ENCODE results near the gene TFB1M.

Gene TFB1M

DNA sequence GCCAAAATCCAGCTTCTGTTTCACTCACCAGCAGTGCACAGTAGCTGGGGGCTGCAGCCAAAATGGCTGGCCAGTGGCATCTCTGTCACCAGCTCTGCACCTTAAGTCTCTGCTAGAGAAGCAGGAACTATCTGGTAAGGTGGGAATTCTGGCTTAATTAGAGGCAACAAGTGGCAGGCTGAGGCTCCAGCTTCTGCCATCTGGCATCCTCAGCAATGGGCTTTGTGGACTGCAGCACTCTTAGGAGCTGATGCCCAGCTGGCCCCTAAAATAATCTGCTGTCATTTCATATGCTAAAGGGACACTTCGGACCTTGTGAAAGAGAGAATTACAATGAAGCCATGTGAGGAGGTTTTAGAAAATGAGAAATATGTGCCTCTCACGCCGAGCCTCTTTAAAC, 55.1 kb downstream of the TFB1M start:
- no peak overlapping the region for H3K4me3 ChIP-seq (ENCODE audit: low read depth, low read length)
- H3K4me1 ChIP-seq (ENCODE audit: control insufficient read depth, insufficient read depth, low read length) = peaks cover 17% of the 10 kb centered on the region
- no peak overlapping the region for H3K9ac ChIP-seq (ENCODE audit: low read depth, low read length)
- no peaks in the 10 kb centered on the region for H3K27me3 ChIP-seq (ENCODE audit: control insufficient read depth, insufficient read depth, low read length)
- H3K9me3 ChIP-seq (ENCODE audit: control insufficient read depth, insufficient read depth, low read length) = no peaks in the 10 kb centered on the region
- H3K36me3 ChIP-seq (ENCODE audit: control insufficient read depth, insufficient read depth, low read length) = peaks cover 19% of the 10 kb centered on the region

DNA sequence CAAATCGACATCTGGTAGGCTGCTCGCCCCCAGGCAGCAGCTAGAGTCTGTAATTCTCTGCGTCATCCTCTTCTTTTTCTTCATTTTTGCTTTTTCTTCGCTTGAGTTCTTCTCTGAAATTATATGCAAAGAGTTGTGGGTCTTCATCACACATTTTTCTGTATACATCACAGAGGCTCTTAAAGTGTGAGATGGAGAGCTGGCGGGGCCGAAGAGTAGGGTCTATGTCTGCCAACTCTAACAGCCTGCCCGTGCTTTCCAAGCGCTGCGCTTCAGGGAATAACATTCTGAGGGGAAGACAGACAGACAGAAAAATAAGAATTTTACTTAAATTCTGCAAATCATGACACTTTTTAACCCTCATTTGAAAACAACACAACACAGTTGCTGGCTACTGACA, 56.5 kb downstream of the TFB1M start:
- H3K27me3 ChIP-seq (ENCODE audit: control insufficient read depth, insufficient read depth, low read length) = no peaks in the 10 kb centered on the region
- H3K36me3 ChIP-seq (ENCODE audit: control insufficient read depth, insufficient read depth, low read length) = peaks cover 19% of the 10 kb centered on the region
- H3K9me3 ChIP-seq (ENCODE audit: control insufficient read depth, insufficient read depth, low read length) = no peaks in the 10 kb centered on the region
- no peak overlapping the region for H3K4me3 ChIP-seq (ENCODE audit: low read depth, low read length)
- no peak overlapping the region for H3K9ac ChIP-seq (ENCODE audit: low read depth, low read length)
- H3K4me1 ChIP-seq (ENCODE audit: control insufficient read depth, insufficient read depth, low read length) = peaks cover 27% of the 10 kb centered on the region

DNA sequence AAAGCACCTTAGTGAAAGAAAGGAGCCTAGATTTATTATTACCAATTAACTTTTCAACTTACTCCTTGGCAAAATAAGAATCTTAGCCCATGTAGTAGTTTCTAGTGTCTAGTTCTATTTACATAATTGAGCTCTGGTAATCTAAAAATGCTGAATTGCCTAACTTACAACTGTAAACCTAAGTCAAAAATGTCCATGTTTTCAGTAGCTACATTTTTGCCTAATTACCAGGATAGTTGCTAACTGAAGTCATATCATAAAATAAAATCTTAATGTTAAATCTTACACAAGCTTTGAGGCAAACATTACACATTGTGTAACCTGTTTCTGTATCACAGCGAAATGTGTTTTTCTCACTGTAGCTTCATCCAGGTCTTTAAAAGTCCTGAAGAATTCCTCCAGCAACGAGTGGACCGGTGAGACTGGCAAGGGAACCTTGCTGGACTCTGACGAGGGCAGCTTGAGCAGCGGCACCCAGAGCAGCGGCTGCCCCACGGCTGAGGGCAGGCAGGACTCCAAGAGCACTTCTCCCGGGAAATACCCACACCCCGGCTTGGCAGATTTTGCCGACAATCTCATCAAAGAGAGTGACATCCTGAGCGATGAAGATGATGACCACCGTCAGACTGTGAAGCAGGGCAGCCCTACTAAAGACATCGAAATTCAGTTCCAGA, 58.0 kb downstream of the TFB1M start:
- no peaks in the 10 kb centered on the region for H3K9me3 ChIP-seq (ENCODE audit: control insufficient read depth, insufficient read depth, low read length)
- peaks cover 19% of the 10 kb centered on the region for H3K36me3 ChIP-seq (ENCODE audit: control insufficient read depth, insufficient read depth, low read length)
- H3K4me1 ChIP-seq (ENCODE audit: control insufficient read depth, insufficient read depth, low read length) = peaks cover 20% of the 10 kb centered on the region
- H3K4me3 ChIP-seq (ENCODE audit: low read depth, low read length) = no peak overlapping the region
- no peaks in the 10 kb centered on the region for H3K27me3 ChIP-seq (ENCODE audit: control insufficient read depth, insufficient read depth, low read length)
- no peak overlapping the region for H3K9ac ChIP-seq (ENCODE audit: low read depth, low read length)

DNA sequence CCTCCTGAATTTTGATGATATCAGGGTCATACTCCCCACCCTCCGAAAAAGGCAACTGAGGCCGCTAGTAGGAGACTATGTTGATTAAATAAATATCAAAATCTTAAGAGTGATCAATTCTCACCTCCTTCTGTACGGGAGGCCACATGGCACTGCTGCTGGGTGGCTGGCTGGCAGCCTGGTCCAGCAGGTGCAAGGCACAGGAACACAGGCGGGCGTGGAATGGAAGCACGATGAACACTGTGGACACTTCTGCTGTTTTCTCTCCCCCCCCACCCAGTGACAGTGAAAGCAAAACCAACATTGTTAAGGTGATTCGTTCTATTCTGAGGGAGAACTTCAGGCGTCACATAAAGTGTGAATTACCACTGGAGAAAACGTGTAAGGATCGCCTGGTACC, 60.1 kb downstream of the TFB1M start:
- H3K9ac ChIP-seq (ENCODE audit: low read depth, low read length) = no peak overlapping the region
- no peaks in the 10 kb centered on the region for H3K27me3 ChIP-seq (ENCODE audit: control insufficient read depth, insufficient read depth, low read length)
- peaks cover 16% of the 10 kb centered on the region for H3K4me1 ChIP-seq (ENCODE audit: control insufficient read depth, insufficient read depth, low read length)
- H3K9me3 ChIP-seq (ENCODE audit: control insufficient read depth, insufficient read depth, low read length) = no peaks in the 10 kb centered on the region
- no peak overlapping the region for H3K4me3 ChIP-seq (ENCODE audit: low read depth, low read length)
- peaks cover 21% of the 10 kb centered on the region for H3K36me3 ChIP-seq (ENCODE audit: control insufficient read depth, insufficient read depth, low read length)

DNA sequence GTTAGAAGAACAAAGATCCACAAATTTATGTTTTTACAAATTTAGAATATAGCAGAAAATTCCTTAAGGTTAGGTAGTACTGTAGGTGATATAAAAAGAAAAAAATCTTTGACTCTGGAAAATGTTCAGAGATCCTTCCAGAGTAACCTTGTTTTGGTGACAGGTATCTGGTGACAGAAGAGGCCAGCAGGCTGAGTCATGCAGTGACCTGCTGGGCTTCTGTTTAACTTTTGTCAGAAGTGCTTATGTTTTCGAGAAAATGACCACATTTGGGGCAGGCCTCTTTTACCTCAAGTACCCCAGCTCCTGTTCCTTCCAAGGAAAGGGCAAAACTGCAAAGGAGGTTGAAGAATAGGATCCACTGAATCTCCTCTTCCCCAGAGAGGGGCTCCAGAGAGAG, 60.9 kb downstream of the TFB1M start:
- Histone ChIP-seq H3K36me3 (ENCODE audit: control insufficient read depth, insufficient read depth, low read length) (peaks cover 21% of the 10 kb centered on the region), H3K4me1 (ENCODE audit: control insufficient read depth, insufficient read depth, low read length) (peaks cover 16% of the 10 kb centered on the region), H3K9me3 (ENCODE audit: control insufficient read depth, insufficient read depth, low read length) (no peaks in the 10 kb centered on the region), H3K4me3 (ENCODE audit: low read depth, low read length) (no peak overlapping the region), H3K27me3 (ENCODE audit: control insufficient read depth, insufficient read depth, low read length) (no peaks in the 10 kb centered on the region), H3K9ac (ENCODE audit: low read depth, low read length) (peak overlapping the region; percentile 28)

DNA sequence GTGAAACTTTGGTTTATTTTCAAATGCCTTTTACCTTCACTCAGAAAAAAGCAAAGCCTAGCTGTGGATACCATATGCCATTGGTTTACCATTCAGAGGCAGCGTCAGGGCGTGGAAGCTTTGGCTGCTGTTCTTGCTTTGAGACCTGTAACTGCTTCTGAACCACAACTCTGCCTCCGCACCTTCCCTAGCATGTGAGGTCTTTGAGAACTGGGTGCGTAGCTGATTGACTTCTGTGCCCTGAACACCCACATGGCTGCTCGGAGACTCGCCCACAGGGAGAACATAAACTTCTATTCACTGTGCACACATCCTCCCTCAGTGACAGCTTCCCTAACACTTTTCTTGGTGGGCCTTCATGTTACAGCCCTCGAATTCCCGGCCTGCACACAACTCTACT, 61.7 kb downstream of the TFB1M start:
- H3K9me3 ChIP-seq (ENCODE audit: control insufficient read depth, insufficient read depth, low read length) = no peaks in the 10 kb centered on the region
- H3K27me3 ChIP-seq (ENCODE audit: control insufficient read depth, insufficient read depth, low read length) = no peaks in the 10 kb centered on the region
- H3K36me3 ChIP-seq (ENCODE audit: control insufficient read depth, insufficient read depth, low read length) = peaks cover 20% of the 10 kb centered on the region
- peaks cover 18% of the 10 kb centered on the region for H3K4me1 ChIP-seq (ENCODE audit: control insufficient read depth, insufficient read depth, low read length)
- H3K4me3 ChIP-seq (ENCODE audit: low read depth, low read length) = no peak overlapping the region
- peak overlapping the region; percentile 9 for H3K9ac ChIP-seq (ENCODE audit: low read depth, low read length)

DNA sequence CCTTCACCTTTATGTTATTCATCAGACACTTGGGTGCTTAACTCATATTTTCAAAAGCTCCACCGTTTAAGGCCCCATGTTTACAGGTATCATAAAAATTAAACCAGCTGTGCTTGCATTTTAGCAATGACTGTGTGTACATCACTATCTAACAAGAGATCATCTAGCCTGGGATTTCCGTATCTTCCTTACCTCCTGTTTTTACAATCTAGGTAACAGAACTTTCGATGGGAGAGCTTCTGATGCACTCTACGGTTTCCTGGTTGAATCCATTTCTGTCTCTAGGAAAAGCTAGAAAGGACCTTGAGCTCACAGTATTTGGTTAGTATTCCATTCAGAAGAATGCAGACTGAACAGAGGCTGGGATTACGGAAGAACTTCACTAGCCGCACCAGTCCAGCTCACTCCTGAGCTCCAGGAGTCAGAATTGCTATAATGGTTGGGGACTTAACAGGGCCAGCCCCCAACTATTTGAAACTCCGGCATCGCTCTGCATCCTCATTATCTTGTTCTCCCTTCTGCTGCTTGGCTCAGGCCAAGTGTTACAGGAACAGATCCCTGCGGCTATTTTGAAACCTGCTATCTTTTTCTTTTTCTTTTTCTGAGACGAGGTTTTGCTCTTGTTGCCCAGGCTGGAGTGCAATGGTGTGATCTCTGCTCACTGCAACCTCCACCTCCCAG, 63.4 kb downstream of the TFB1M start:
- H3K36me3 ChIP-seq (ENCODE audit: control insufficient read depth, insufficient read depth, low read length) = peaks cover 12% of the 10 kb centered on the region
- no peak overlapping the region for H3K4me3 ChIP-seq (ENCODE audit: low read depth, low read length)
- H3K9me3 ChIP-seq (ENCODE audit: control insufficient read depth, insufficient read depth, low read length) = no peaks in the 10 kb centered on the region
- H3K27me3 ChIP-seq (ENCODE audit: control insufficient read depth, insufficient read depth, low read length) = no peaks in the 10 kb centered on the region
- no peak overlapping the region for H3K9ac ChIP-seq (ENCODE audit: low read depth, low read length)
- H3K4me1 ChIP-seq (ENCODE audit: control insufficient read depth, insufficient read depth, low read length) = peaks cover 18% of the 10 kb centered on the region

DNA sequence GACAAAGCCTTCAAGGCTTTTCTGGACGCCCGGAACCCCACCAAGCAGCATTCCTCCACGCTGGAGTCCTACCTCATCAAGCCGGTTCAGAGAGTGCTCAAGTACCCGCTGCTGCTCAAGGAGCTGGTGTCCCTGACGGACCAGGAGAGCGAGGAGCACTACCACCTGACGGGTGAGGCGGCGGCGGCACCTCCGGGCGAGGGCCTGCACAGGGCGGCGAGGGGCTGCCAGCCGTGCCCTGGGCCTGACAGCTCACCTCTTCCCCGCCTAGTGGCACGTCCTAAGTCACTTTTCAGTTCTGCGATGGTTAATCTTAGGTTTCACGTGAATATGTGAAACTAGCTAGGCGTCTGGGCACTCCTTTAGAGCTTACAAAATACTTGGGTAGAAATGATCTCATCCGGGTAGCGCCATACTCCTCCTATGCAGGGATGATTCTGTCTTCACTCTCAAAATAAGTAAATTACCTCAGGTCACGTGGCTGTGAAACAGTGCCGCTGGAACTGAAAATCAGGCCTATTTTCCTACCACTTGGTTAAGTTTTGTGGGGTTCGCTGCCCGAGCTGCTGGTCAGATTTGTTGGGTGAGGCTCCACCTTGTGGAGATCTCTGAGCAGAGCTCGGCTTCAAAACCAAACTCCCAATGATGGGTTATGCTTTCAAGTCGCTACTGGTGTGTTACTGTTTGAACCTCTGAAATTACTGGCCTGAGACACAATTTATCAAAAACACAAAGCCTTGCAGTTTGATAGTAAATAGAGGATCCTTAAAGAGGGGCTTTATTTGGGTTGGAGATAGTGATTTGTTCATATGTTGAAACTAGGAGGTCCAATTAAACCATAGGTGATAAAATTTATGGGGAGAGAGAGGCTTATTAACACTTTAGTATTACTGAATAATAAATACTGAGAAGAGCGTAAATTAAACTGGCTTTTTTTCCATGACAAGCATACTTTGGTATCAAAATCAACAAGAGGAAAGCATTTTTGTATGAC, 66.0 kb downstream of the TFB1M start:
- Histone ChIP-seq H3K9ac (ENCODE audit: low read depth, low read length) (no peak overlapping the region), H3K4me3 (ENCODE audit: low read depth, low read length) (no peak overlapping the region), H3K4me1 (ENCODE audit: control insufficient read depth, insufficient read depth, low read length) (peaks cover 11% of the 10 kb centered on the region), H3K27me3 (ENCODE audit: control insufficient read depth, insufficient read depth, low read length) (no peaks in the 10 kb centered on the region), H3K36me3 (ENCODE audit: control insufficient read depth, insufficient read depth, low read length) (peaks cover 12% of the 10 kb centered on the region), H3K9me3 (ENCODE audit: control insufficient read depth, insufficient read depth, low read length) (no peaks in the 10 kb centered on the region)

DNA sequence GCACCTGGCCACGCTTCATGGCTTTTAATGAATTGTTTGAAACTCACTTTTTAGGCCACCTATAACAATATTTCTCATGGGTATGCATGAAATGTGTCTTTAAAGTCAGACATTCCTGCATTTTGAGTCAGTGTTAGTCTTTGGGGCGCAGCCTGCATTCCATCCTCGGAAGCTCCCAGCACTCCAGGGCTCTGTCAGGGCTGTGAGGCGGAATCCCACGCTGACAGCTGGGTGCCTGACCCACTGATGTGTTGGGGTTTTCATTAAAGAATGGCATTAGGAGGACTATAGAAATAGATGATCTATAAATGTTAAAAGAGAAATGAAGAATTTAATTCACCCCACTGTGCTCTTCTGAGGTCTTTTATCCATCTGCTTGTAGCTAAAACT, 66.7 kb downstream of the TFB1M start:
- H3K36me3 ChIP-seq (ENCODE audit: control insufficient read depth, insufficient read depth, low read length) = peaks cover 12% of the 10 kb centered on the region
- H3K27me3 ChIP-seq (ENCODE audit: control insufficient read depth, insufficient read depth, low read length) = no peaks in the 10 kb centered on the region
- H3K4me3 ChIP-seq (ENCODE audit: low read depth, low read length) = no peak overlapping the region
- H3K4me1 ChIP-seq (ENCODE audit: control insufficient read depth, insufficient read depth, low read length) = peaks cover 5% of the 10 kb centered on the region
- H3K9ac ChIP-seq (ENCODE audit: low read depth, low read length) = no peak overlapping the region
- no peaks in the 10 kb centered on the region for H3K9me3 ChIP-seq (ENCODE audit: control insufficient read depth, insufficient read depth, low read length)

DNA sequence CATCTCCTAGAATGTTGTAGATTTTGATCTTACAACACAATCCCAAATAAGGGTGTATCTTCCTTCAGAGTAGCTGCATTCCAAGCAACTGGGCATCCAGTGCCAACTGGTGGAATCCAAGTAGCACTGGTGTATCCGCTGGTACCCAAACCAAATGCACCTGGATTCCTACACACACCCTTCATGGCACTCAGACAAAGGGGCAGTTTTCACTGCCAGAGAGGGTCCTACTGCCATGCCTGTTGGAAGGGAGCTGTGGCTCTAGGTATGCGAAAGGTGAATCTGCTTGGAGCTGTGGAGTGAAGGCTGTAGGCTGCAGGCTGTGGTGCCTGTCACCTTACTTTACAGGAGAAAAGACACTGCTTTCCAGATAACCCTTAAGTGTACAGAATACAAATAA, 67.5 kb downstream of the TFB1M start:
- H3K4me1 ChIP-seq (ENCODE audit: control insufficient read depth, insufficient read depth, low read length) = peaks cover 2% of the 10 kb centered on the region
- H3K9ac ChIP-seq (ENCODE audit: low read depth, low read length) = no peak overlapping the region
- H3K4me3 ChIP-seq (ENCODE audit: low read depth, low read length) = no peak overlapping the region
- H3K36me3 ChIP-seq (ENCODE audit: control insufficient read depth, insufficient read depth, low read length) = peaks cover 12% of the 10 kb centered on the region
- H3K27me3 ChIP-seq (ENCODE audit: control insufficient read depth, insufficient read depth, low read length) = no peaks in the 10 kb centered on the region
- H3K9me3 ChIP-seq (ENCODE audit: control insufficient read depth, insufficient read depth, low read length) = no peaks in the 10 kb centered on the region

DNA sequence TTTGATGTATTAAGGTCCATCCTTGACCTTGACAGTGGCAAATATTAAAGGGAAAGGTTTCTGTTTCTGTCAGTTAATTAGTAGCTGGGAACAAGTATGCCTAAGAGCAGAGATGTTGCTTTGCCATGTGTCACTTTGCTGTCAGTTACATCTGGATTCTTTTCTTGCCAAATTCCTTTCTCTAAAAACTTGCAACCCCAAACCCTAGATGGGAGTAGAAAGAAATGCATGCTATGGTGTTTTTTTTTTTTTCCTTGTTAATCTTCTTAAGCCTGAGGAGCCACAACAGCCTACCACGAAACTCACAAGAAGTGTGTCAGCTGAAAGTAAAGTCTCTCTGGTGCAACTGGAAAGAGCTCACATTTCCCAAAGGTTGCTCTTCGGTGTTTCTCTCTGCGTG, 68.5 kb downstream of the TFB1M start:
- Histone ChIP-seq H3K9me3 (ENCODE audit: control insufficient read depth, insufficient read depth, low read length) (no peaks in the 10 kb centered on the region), H3K36me3 (ENCODE audit: control insufficient read depth, insufficient read depth, low read length) (peaks cover 9% of the 10 kb centered on the region), H3K4me1 (ENCODE audit: control insufficient read depth, insufficient read depth, low read length) (peaks cover 2% of the 10 kb centered on the region), H3K4me3 (ENCODE audit: low read depth, low read length) (no peak overlapping the region), H3K27me3 (ENCODE audit: control insufficient read depth, insufficient read depth, low read length) (no peaks in the 10 kb centered on the region), H3K9ac (ENCODE audit: low read depth, low read length) (no peak overlapping the region)
